NCI-H1092 treated with DMSO at 0.1 percent for 48 hours (cell line): ENCODE data around the gene CAMTA1.

Experiments used
- DNase-seq: peaks from one replicate; lab custom pipeline; 2025; lab: John Stamatoyannopoulos, UW

The CAMTA1 gene

DNA sequence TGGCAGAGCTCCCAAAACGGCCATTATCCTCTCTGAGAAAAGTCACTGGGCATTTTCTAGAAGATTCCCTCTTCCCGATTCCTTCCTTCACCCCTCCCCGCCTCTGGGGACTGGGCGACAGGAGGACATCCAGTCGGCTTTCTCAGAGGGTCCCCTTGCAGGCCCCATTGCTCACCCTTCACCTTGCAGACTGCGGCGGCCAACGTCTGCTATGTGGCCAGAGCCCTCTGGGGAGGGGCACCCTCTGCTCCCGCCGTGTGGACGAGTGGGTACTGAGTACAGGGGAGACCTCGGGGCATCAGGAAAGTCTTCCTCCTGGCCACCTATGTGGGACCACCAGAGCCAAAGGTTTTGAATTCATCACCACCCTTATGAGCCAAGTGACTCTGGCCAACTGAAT lies 692.3 kb downstream of the CAMTA1 start:
- DNase-seq = no peak

- DNase-seq = no peak
Measured at GRCh38 chr1:7478142-7478790, 693.0 kb downstream of the CAMTA1 start.

GRCh38 chr1:7478809-7479499 lies 693.7 kb downstream of the CAMTA1 start:
- DNase-seq = peak; percentile 39

DNA sequence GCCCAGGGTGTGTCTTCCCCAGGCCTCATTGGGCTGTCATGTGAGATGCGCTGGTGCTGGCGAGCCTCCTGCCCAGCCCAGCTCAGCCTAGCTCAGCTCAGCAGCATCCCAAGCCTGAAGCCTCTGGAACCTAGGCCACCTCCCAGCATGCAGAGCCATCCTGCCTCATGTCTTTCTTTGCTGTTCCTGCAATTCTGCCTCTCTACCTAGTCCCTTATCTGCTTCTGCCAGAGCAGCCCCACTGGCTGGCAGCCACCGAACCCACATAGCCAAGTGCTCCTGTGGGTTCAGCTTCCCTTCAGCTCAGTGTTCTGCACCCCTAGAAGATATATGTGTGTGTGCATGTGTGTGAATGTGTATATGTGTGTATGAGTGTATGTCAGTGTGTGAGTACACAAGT lies 694.3 kb downstream of the CAMTA1 start:
- DNase-seq = no peak

DNA sequence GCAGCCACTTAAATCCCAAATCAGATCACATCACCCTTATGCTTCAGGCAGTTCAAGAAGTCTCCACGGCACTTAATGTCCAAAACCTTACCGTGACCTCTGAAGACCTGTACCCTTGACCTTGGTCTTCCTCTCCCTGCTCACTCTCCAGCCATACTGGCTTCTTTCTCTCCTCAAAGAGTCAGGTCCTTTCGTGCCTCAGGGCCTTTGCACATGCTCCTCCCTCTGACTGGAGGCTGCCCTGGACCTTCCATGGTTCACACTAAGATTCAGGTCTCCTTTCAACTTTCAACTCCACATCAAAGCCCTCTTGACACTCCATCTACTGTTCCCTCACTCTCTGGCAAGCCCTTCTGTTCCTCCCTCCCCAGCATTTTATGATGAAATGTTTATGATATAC lies 695.9 kb downstream of the CAMTA1 start:
- DNase-seq = no peak

- no peak for DNase-seq
Measured at GRCh38 chr1:7482077-7482476, 696.8 kb downstream of the CAMTA1 start.

GRCh38 chr1:7482772-7483495 lies 697.7 kb downstream of the CAMTA1 start:
- DNase-seq = no peak

GRCh38 chr1:7483634-7484383 lies 698.6 kb downstream of the CAMTA1 start:
- no peak for DNase-seq

DNA sequence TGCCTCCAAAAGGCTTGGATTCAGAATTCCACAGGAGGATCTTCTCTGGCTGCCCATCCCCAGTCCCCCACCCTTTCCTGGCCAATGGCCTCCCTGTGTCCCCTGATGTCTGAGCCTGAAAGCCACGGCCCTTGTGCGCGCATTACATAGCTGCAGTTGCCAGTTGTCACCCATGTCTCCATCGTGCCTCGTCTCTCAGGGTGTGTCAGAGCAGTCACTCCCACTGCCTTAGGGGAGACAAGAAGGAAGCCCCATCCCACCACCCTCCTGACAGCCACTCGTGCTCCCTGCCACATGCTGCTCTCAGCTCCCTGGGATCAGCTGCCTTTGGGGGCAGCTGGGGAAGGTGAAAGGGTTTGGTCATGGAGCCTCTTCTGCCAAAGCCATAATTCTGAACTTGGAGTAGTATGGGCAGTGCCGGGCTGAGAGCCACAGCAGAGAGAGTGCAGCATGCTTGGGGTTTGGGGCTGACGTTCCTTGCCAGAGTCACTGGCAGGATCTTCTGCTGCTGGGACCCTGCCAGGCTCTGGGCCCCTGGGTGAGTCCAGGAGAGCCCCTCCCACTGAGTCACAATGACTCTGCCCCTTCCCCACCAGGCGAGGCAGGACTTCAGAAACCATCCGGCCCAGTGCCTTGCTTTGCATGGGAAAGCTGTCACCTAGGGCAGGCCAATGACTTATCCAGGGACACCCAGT lies 700.0 kb downstream of the CAMTA1 start:
- DNase-seq = no peak

DNA sequence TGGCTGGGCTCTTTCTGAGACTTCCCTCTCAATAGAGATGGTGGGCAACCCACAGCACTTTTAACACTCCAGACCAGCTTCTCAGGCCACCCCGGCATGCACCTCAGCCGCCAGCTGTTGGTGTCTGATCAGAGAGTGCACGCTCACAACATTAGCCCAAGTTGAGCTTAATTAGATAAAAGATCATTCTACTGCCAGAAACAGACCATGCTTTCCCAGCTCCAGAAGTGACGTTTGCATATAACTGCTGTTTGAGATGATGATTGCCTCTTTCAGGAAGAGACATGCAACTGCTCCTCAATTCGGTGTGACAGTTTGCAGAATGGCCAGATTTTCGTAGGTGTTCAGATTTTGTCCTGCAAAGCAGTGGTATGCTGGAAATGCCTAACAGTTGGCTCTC lies 700.6 kb downstream of the CAMTA1 start:
- DNase-seq = no peak

DNA sequence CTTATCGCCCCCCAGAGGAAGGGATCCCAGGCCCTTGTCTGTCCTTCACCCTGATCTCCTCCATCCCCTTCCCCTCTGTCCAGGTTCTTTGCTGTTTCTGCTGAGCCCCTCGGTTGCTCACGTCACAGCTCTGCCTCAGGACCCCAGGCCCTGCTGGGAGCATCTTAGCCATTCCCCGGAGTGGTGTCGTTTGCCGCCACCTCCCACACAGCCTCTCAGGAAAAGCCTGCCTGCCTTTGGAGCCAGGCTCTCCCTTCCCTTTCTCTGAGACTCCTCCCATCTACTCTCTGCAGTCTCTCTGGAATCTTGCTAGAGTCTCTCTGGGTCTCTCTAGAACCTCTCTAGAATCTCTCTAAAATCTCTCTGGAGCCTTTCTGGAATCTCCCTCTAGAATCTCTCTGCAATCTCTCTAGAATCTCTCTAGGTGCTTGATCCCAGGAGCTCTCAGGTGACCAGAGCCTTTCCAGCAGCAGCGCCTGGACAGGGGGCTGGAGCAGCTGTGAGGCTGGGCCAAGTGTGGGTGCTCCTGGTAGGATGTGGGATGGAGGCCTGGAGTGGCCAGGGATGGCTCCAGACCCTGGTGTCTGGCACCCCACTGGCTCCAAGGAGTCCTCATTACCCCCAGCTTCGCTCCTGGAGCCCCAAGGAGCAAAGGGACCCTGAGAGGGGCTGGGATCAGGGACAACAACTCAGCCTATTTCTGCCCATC lies 702.7 kb downstream of the CAMTA1 start:
- DNase-seq = no peak

- DNase-seq = no peak
Measured at GRCh38 chr1:7488475-7488842, 703.2 kb downstream of the CAMTA1 start.

DNA sequence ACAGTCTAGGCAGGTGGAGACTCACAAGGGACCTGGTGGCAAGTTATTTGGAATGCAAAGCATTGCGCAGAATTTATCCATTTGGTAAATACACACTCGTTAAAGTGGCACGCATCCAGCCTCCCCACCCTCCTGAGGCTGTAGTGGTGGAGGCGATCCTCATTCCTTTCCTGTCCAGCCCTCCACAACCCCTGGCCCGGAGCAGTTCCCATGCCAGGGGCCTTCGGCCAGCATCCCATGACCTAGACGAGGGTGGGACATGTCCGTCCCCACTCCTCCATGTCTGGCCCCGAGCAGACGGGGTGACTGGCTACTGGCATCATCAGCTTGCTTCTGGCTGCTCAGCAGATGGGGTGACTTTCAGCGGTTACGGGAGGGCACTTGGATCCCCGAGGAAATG lies 704.3 kb downstream of the CAMTA1 start:
- DNase-seq = no peak

- DNase-seq = no peak
Measured at GRCh38 chr1:7490576-7490975, 705.3 kb downstream of the CAMTA1 start.

DNA sequence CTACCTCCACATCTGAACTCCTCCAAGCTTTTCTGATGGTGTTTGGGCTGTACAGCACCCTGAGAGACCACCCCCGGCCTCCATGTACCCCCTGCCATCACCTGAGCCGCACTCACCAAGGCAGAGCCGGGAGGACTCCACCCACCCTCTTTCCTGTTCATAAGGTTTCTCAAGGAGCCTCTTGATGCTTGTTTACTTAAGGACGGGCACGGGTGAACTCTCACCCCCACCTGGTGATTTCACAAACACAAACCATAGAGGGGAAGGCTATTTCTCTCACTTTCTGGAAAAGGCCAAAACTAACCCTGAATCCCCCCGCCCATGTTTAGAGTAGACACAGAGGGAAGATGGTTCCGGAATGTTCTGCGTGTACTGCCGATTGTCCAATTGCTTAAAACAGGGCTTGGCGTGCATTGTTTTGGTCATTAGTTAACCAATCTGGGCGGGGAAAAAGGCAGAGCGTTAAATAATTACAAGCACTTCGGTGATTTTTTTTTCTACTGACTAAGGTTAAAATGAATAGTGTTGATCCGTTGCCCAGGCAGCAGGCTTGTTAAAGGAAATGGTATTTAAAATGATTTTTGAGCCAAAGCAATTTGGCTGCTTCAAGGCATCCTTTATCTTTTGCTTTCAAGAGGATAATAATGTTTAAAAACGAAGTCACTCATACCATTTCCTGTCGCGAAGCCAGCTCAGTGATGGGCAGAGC lies 706.0 kb downstream of the CAMTA1 start:
- peak; percentile 97 for DNase-seq

DNA sequence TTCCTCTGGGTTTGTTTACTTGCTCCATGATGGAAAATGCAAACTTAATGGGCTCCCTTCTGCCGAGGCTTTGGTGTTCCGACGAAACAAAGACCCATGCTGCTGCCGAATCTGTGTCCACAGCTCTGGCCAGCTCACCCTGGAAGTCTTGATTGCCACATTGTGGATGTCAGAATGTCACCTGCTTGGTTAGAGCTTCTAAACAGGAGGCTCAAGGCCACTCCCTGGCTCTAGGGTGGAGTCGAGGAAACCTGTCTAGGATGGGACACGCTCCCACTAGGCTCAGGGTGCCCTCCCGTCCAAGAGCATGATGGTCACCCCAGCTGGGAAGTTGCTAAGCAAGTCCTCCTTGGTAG lies 706.5 kb downstream of the CAMTA1 start:
- no peak for DNase-seq

DNA sequence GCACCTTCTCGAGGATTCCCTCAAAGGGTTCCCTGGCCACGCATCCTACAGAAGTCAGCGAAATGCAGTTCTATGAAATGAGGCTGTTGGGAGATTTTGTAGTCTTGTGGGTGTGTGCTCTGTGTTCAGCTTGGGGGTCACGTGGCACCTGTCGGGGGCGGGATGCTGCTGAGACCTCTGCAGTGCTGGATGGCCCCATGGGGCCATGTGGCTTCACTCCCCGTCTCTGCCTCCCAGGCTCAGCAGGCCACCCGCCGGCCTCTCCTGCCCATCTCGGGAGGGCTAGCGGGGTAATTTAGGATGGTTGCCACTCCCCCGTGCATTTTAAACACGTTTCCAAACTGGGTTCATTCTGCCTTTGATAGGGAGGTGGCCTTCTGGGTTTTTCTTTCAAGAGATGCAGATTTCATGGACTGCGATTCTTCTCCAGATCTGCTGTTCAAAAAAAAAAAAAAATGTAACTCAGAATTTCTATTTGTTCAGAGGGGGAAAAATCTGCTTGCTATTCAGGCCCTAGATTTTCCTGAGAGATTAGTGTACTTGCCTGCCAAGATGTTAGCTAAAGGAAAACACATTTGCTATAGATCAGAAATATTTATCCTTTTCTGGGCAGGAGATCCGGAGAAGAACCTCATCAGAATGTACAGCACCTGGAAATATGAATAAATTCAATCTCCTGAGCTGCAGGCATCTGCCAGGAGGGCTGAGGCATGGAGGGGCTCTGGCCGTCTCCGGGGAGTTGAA lies 708.6 kb downstream of the CAMTA1 start:
- peak; percentile 69 for DNase-seq

GRCh38 chr1:7495962-7496361 lies 710.7 kb downstream of the CAMTA1 start:
- no peak for DNase-seq

DNA sequence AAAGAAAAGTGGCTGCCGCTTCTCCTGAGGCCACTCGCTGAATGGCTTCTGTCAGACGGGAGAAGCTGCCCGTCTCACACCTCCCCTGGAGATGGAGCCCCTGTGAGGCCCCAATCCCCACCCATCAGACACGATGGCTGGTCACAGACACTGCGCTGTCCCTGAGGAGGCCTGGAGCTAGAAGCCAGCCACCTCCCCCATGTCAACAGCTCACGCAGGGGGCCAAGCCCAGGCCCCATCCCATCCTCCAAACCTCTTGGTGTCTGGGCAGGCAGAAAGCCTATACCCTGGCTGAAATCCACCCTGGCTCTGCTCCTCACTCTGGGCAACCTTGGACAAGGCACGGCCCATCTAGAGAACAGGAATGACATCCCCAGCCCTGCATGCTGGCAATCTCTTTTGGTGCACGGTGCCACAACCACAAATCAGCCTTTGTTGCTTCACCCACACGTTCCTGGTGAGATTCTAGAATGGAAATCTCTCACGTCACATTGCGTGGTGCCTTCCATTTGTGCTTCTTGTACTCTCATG lies 711.9 kb downstream of the CAMTA1 start:
- DNase-seq = no peak
